ENCODE data around the gene TRAP1. TPM values are rescaled to one million over a fixed set of nuclear protein-coding genes. Genes with fewer than 3 reads are reported as not detected.

Gene TRAP1
- total and polyA plus RNA-seq, 8 donors: 39.5 to 460 (median 88.7) TPM

- DNase-seq: no peak
- Histone ChIP-seq H3K36me3 (peaks cover 0 to under 1% (median 0%) of the 10 kb centered on the region in 4 donors), H3K4me3 (no peak overlapping the region), H3K27me3 (no peaks in the 10 kb centered on the region), H3K9me3 (no peaks in the 10 kb centered on the region), H3K27ac (no peak overlapping the region), H3K4me1 (peaks cover 6 to 24% (median 23%) of the 10 kb centered on the region in 4 donors)
- TF ChIP-seq POLR2A (IDR thresholded peaks at IDR 0.05): no peak
- no peak for TF ChIP-seq CTCF (IDR thresholded peaks at IDR 0.05)
- no peak for TF ChIP-seq POLR2AphosphoS5 (IDR thresholded peaks at IDR 0.05)
- 79 to 87% (median 82%) methylated on average over 11 of the region's 11 CpGs for WGBS, 5 donors
- intact Hi-C loops (cut with DNase I; ENCODE audit: low total_unique reads): no loop called here
Measured at GRCh38 chr16:3720418-3720817, 3.1 kb upstream of the TRAP1 start.

GRCh38 chr16:3718628-3719027 lies 1.3 kb upstream of the TRAP1 start:
- Histone ChIP-seq H3K27ac (no peak overlapping the region), H3K4me3 (no peak overlapping the region), H3K36me3 (peaks cover 0 to 2% (median 0%) of the 10 kb centered on the region in 4 donors), H3K27me3 (no peaks in the 10 kb centered on the region), H3K9me3 (no peaks in the 10 kb centered on the region), H3K4me1 (peaks cover 6 to 38% (median 31%) of the 10 kb centered on the region in 4 donors)
- intact Hi-C loops (cut with DNase I; ENCODE audit: low total_unique reads): no loop called here
- TF ChIP-seq POLR2AphosphoS5 (IDR thresholded peaks at IDR 0.05): no peak
- TF ChIP-seq EP300 (IDR thresholded peaks at IDR 0.05): no peak
- no peak for TF ChIP-seq POLR2A (IDR thresholded peaks at IDR 0.05)
- no peak for TF ChIP-seq CTCF (IDR thresholded peaks at IDR 0.05)
- DNase-seq: no peak
- WGBS, 5 donors: 88 to 92% (median 90%) methylated on average over 10 of the region's 10 CpGs

- intact Hi-C loops (cut with DNase I; ENCODE audit: low total_unique reads): no loop called here
- no peak for DNase-seq
- H3K27me3 ChIP-seq: no peaks in the 10 kb centered on the region
- H3K9me3 ChIP-seq: no peaks in the 10 kb centered on the region
- H3K4me1 ChIP-seq: peaks cover 6 to 45% (median 37%) of the 10 kb centered on the region in 4 donors
- H3K27ac ChIP-seq: peak overlapping the region in 4 of 5 donors; percentile 85 to 91 (median 88)
- WGBS, 5 donors: 23 to 30% (median 24%) methylated on average over 5 of the region's 5 CpGs
- peaks cover 0 to 5% (median 0%) of the 10 kb centered on the region in 4 donors for H3K36me3 ChIP-seq
- H3K4me3 ChIP-seq: peak overlapping the region; percentile 90 to 99 (median 95)
- TF ChIP-seq POLR2A (IDR thresholded peaks at IDR 0.05) (no peak), CTCF (IDR thresholded peaks at IDR 0.05) (no peak), POLR2AphosphoS5 (IDR thresholded peaks at IDR 0.05) (no peak), EP300 (IDR thresholded peaks at IDR 0.05) (no peak)
Measured at GRCh38 chr16:3718019-3718391, 681 bp upstream of the TRAP1 start.

GRCh38 chr16:3716831-3717234 lies 491 bp downstream of the TRAP1 start:
- peak in 1 of 2 donors; percentile 58 for DNase-seq
- H3K4me1 ChIP-seq: peaks cover 6 to 52% (median 44%) of the 10 kb centered on the region in 4 donors
- peak overlapping the region; percentile 85 to 91 (median 87) for H3K27ac ChIP-seq
- H3K9me3 ChIP-seq: no peaks in the 10 kb centered on the region
- intact Hi-C loops (cut with DNase I; ENCODE audit: low total_unique reads): no loop called here
- peaks cover 0 to 5% (median 0%) of the 10 kb centered on the region in 4 donors for H3K36me3 ChIP-seq
- TF ChIP-seq EP300 (IDR thresholded peaks at IDR 0.05) (no peak), POLR2AphosphoS5 (IDR thresholded peaks at IDR 0.05) (no peak), POLR2A (IDR thresholded peaks at IDR 0.05) (no peak), CTCF (IDR thresholded peaks at IDR 0.05) (no peak)
- 0 to 1% (median 0%) methylated on average over 13 to 34 of the region's 34 CpGs for WGBS, 5 donors
- peak overlapping the region; percentile 90 to 99 (median 95) for H3K4me3 ChIP-seq
- H3K27me3 ChIP-seq: no peaks in the 10 kb centered on the region

All from stomach (tissue), 9 donors.